Right atrium auricular region (tissue), 2 donors: ENCODE results near the gene PTGER4. TPM values are rescaled to one million over a fixed set of nuclear protein-coding genes. Genes with fewer than 3 reads are reported as not detected.
"Not testable (repeated sequence)": the region's sequence is repeated elsewhere in the genome, so short reads cannot be mapped to it uniquely, and the experiment has no call there.

Source experiments
- DNase-seq: peaks from one replicate; pipeline ENCODE4 v3.0.0-alpha.2; 2019; ENCODE audit warnings: low spot score
- H3K27ac ChIP-seq, 2 donors: fragments of 200-600 bp; sonication (generic); 1 replicate in 1 of 2; 2 replicates in 1 of 2; pipeline ENCODE4 v1.5.1; 2016 to 2019
- H3K27me3 ChIP-seq, 2 donors: fragments of 200-600 bp; sonication (generic); one replicate each; pipeline versions ENCODE4 v1.5.1 to v1.6.0; 2017 to 2019
- H3K36me3 ChIP-seq: fragments of 200-600 bp; sonication (generic); one replicate; pipeline ENCODE4 v1.5.1; 2016
- H3K4me1 ChIP-seq, 2 donors: fragments of 200-600 bp; sonication (generic); one replicate each; pipeline versions ENCODE4 v1.5.1 to v1.6.0; 2017 to 2019
- H3K4me3 ChIP-seq, 2 donors: fragments of 200-600 bp; sonication (generic); 1 replicate in 1 of 2; 2 replicates in 1 of 2; pipeline ENCODE4 v1.5.1; 2017 to 2019; ENCODE audit warnings: mild to moderate bottlenecking in 1 of 2, moderate library complexity in 1 of 2
- H3K9me3 ChIP-seq, 2 donors: fragments of 200-600 bp; sonication (generic); one replicate each; pipeline ENCODE4 v1.5.1; 2019
- total RNA-seq, 2 donors: library from RNA; depleted of rRNA; stranded (reverse); fragments of >200 nt; gene quantifications; one replicate each; pipeline ENCODE4 v1.1.0, GENCODE V29; 2016
- TF ChIP-seq, protein P1 (sequence below), 2 donors: fragments of 200-600 bp; sonication (generic); IDR thresholded peaks; one replicate each; pipeline ENCODE4 v1.5.1; 2019; ENCODE audit warnings: antibody characterized with exemption in 2 of 2

The PTGER4 gene
- total RNA-seq = 10 to 100 TPM in 1 of 2 donors, 1 to 10 TPM in 1; 7.3 to 22.0 TPM

DNA sequence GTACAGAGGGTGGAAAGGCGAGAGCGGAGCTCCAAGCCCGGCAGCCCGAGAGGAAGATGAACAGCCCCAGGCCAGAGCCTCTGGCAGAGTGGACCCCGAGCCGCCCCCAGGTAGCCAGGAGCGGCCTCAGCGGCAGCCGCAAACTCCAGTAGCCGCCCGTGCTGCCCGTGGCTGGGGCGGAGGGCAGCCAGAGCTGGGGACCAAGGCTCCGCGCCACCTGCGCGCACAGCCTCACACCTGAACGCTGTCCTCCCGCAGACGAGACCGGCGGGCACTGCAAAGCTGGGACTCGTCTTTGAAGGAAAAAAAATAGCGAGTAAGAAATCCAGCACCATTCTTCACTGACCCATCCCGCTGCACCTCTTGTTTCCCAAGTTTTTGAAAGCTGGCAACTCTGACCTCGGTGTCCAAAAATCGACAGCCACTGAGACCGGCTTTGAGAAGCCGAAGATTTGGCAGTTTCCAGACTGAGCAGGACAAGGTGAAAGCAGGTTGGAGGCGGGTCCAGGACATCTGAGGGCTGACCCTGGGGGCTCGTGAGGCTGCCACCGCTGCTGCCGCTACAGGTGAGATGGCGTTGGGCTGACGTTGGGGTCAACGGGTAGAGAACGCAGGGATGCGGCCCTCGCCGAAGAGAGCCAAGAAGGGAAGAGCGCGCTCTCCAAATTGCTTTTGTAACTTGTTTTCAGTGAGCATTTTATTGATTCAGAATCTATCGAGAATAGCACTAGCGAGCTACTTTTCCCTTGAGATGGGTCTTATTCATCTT, at the start of gene PTGER4:
Gene PTGER4 (plus strand): TSS at position 3 of the 769 bp plus-strand sequence. CDS start 1,079 bp downstream, outside the sequence.
- Histone ChIP-seq H3K36me3 (no peaks in the 10 kb centered on the region), H3K27me3 (peaks cover 0 to 6% of the 10 kb centered on the region in 2 donors), H3K4me3 (peak within 1 kb of the TSS; percentile 69 to 83), H3K4me1 (peaks cover 0 to 41% of the 10 kb centered on the region in 2 donors), H3K27ac (peak within 1 kb of the TSS; percentile 84 to 86), H3K9me3 (no peaks in the 10 kb centered on the region)
- TF ChIP-seq, protein P1, sequence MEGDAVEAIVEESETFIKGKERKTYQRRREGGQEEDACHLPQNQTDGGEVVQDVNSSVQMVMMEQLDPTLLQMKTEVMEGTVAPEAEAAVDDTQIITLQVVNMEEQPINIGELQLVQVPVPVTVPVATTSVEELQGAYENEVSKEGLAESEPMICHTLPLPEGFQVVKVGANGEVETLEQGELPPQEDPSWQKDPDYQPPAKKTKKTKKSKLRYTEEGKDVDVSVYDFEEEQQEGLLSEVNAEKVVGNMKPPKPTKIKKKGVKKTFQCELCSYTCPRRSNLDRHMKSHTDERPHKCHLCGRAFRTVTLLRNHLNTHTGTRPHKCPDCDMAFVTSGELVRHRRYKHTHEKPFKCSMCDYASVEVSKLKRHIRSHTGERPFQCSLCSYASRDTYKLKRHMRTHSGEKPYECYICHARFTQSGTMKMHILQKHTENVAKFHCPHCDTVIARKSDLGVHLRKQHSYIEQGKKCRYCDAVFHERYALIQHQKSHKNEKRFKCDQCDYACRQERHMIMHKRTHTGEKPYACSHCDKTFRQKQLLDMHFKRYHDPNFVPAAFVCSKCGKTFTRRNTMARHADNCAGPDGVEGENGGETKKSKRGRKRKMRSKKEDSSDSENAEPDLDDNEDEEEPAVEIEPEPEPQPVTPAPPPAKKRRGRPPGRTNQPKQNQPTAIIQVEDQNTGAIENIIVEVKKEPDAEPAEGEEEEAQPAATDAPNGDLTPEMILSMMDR (IDR thresholded peaks at IDR 0.05) = no peak
- DNase-seq = no peak

DNA sequence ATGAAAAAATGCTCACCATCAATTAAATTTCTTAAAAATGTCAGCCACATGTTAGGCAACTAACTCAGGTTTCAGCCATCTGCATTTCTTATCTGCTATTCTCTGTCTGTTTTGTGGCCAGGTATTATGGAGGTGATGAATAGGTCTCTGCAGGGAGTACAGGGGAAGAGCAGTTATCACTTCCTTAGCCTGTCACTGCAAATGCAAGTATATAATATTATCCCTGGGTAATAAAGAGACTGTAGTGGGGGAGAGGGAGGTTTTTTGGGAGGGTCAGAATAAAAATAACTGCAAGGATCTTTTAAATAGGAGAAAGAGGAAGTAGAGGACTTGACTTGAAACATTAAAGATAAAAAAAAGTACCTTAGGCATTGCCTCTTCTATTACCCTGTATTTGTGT, 49.6 kb upstream of the PTGER4 start:
- H3K36me3 ChIP-seq = no peaks in the 10 kb centered on the region
- no peak overlapping the region for H3K4me3 ChIP-seq
- TF ChIP-seq, protein P1 (IDR thresholded peaks at IDR 0.05) = no peak
- no peaks in the 10 kb centered on the region for H3K9me3 ChIP-seq
- no peaks in the 10 kb centered on the region for H3K4me1 ChIP-seq
- DNase-seq = no peak
- no peaks in the 10 kb centered on the region for H3K27me3 ChIP-seq
- H3K27ac ChIP-seq = no peak overlapping the region

DNA sequence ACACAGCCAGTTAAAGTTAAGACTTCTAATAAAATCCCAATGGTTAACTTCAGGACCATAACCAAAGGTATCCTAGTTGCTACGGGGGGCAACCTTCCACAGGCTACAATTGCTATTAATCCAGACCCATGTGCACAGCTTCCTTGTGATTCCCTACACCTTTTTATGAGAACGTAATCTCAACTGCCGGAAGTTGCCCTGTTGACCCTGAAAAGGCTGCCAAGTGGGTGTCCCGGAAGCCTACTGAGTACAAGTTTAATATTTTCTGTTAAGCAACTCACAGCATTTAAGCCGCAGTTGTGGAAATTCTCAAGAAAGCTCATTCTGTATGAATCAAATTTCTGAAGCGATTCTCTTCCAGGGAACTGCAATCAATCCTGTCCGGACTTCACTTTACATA, 48.5 kb upstream of the PTGER4 start:
- no peaks in the 10 kb centered on the region for H3K27me3 ChIP-seq
- H3K4me3 ChIP-seq = no peak overlapping the region
- no peaks in the 10 kb centered on the region for H3K4me1 ChIP-seq
- no peak overlapping the region for H3K27ac ChIP-seq
- TF ChIP-seq, protein P1 (IDR thresholded peaks at IDR 0.05) = no peak
- H3K36me3 ChIP-seq = no peaks in the 10 kb centered on the region
- H3K9me3 ChIP-seq = peaks cover 0 to 6% of the 10 kb centered on the region in 2 donors
- no peak for DNase-seq

DNA sequence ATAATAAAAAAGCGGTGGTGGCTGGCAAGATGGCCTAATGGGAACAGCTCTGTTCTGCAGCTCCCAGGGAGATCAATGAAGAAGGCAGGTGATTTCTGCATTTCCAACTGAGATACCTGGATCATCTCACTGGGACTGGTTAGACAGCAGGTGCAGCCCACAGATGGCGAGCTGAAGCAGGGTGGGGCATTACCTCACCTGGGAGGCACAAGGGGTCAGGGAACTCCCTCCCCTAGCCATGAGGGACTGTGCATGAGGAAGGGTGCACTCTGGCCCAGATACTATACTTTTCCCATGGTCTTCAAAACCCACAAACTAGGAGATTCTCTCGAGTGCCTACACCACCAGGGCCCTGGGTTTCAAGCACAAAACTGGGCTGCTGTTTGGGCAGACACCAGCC, 45.6 kb upstream of the PTGER4 start:
- peaks cover 0 to 20% of the 10 kb centered on the region in 2 donors for H3K9me3 ChIP-seq
- no peaks in the 10 kb centered on the region for H3K36me3 ChIP-seq
- DNase-seq = no peak
- no peak overlapping the region for H3K4me3 ChIP-seq
- no peak overlapping the region for H3K27ac ChIP-seq
- no peaks in the 10 kb centered on the region for H3K4me1 ChIP-seq
- no peaks in the 10 kb centered on the region for H3K27me3 ChIP-seq
- TF ChIP-seq, protein P1 (IDR thresholded peaks at IDR 0.05) = no peak

DNA sequence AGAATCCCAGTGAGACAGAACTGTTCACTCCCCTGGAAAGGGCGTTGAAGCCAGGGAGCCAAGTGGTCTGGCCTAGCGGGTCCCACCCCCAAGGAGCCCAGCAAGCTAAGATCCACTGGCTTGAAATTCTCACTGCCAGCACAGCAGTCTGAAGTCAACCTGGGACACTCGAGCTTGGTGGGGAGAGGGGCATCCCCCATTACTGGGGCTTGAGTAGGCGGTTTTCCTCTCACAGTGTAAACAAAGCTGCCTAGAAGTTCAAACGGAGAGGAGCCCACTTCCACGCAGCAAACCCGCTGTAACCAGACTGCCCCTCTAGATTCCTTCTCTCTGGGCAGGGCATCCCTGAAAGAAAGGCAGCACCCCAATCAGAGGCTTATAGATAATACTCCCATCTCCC, 45.1 kb upstream of the PTGER4 start:
- Histone ChIP-seq H3K4me3 (no peak overlapping the region), H3K27ac (no peak overlapping the region), H3K27me3 (no peaks in the 10 kb centered on the region), H3K36me3 (no peaks in the 10 kb centered on the region), H3K9me3 (peaks cover 0 to 20% of the 10 kb centered on the region in 2 donors), H3K4me1 (no peaks in the 10 kb centered on the region)
- TF ChIP-seq, protein P1 (IDR thresholded peaks at IDR 0.05) = no peak
- no peak for DNase-seq

DNA sequence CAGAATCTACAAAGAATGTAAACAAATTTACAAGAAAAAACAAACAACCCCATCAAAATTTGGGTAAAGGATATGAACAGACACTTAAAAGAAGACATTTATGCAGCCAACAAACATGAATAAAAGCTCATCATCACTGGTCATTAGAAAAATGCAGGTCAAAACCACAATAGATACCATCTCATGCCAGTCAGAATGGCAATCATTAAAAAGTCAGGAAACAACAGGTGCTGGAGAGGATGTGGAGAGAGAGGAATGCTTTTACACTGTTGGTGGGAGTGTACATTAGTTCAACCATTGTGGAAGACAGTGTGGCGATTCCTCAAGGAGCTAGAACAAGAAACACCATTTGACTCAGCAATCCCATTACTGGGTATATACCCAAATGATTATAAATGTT, 40.2 kb upstream of the PTGER4 start:
- peaks cover 0 to 20% of the 10 kb centered on the region in 2 donors for H3K9me3 ChIP-seq
- H3K4me3 ChIP-seq, DNase-seq, H3K4me1 ChIP-seq, H3K27me3 ChIP-seq, H3K36me3 ChIP-seq, H3K27ac ChIP-seq: not testable (repeated sequence)
